ENCODE measurements around the gene CAMK2D.

CAMK2D gene

GRCh38 chr4:113682730-113683537 is 78.6 kb downstream of the CAMK2D start:
- no peak for DNase-seq (ENCODE audit: low spot score)

DNA sequence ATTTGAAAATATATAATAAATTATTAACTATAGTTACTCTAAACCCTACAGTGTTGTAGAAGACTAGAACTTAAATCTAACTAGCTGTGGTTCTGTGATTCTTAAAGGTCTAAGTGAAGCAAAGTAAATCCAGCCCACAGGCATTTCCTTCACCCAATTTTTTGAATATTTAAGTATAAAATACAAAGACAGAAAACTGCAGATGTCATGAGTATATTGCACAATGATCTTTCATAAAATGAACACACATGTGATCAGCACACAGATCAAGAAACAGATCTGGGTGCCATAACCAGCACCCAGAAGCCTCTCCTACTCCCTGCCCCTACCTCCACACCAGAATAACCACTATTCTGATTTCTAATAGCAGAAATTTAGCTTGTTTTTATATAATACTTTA is 82.9 kb downstream of the CAMK2D start:
- no peak for DNase-seq (ENCODE audit: low spot score)

DNA sequence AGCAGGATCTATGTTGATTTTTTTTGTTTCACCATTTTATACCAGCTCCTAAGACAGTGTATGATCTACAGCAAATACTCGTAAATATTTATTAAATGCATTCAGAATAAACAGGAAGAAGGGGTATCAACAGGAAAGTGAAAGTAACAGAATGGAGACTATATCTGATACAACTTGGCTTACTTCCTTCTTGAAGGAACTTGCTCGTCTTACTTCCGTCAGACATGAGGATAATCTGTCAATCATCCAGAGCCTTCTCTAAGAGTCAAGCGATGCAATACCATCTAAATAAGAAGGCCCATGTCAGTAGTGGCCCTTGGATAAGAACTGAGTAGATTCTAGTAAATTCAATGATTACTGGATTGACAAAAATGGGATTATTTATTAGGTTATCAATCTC is 84.2 kb downstream of the CAMK2D start:
- no peak for DNase-seq (ENCODE audit: low spot score)

GRCh38 chr4:113675731-113676697 is 85.5 kb downstream of the CAMK2D start:
- no peak for DNase-seq (ENCODE audit: low spot score)

DNA sequence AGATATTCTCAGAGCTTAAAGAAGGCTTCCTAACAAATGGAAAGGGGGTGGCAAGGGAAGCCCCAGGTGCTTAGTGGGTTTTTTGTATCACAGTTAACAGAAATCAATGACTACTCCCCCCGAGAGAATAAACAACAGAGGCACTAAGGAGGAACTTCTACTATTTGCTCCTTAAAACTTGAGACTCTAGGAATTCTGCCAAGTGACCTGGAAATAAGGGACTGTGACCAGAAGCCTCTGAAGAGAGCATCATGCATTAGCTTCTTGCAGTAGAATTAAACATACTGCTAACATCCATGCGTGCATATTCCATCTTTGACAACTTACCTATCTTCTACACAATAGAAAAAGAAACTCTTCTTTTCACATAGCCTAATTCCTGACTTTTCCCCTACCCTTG is 86.8 kb downstream of the CAMK2D start:
- DNase-seq (ENCODE audit: low spot score): no peak

GRCh38 chr4:113674251-113674650 is 87.3 kb downstream of the CAMK2D start:
- no peak for DNase-seq (ENCODE audit: low spot score)

DNA sequence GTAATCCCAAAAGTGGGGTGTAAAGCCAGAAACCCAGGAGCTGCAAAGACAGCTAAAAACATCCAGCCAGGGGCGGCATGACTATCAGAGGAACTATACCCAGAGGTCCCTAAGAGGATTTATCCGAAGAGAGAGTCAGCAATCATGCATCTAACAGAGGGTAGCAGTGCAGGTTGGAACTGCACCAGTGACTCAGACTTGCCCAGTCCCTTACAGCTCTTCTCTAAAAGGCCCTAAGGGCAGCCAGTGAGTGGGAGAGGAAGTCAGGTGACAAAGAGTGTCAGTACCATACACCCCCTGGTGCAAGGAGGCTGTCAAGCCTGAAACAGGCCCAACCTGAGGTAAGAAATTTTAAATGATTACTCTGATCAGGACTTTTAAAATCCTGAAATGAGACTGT is 88.1 kb downstream of the CAMK2D start:
- DNase-seq (ENCODE audit: low spot score): peak; percentile 3

DNA sequence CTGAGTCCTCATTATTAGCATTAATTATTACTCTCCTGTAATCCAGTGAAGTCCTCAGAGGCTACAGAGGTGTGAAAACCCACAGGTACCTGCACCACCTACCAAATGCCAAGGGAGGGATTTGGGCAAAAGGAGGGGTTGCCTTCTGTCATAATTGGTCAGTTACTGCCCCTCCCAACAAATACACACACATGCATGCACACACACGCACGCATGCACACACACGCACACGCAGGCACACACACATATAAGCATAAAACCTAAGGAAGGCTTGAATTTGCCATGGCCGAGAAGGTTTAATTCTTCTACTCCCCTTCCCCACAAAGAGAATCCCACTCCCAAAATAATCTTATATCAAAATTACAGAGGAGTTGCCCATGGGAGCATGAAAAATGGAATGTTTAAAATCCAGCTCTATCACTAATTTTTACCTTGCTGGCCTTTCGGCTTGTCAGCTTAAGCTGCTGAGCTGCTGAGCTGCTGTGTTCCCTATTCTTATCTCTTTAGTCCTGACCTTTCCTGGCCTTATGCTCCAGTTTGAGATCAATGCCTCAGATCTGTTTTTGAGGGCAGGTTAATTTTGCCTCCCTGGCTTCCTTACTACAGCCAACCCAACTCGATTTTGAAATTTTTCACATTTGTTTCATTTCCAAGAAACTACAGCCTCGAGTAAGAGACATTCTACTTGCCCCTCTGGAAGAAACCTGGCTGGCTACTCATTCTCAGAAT is 95.0 kb downstream of the CAMK2D start:
- no peak for DNase-seq (ENCODE audit: low spot score)

DNA sequence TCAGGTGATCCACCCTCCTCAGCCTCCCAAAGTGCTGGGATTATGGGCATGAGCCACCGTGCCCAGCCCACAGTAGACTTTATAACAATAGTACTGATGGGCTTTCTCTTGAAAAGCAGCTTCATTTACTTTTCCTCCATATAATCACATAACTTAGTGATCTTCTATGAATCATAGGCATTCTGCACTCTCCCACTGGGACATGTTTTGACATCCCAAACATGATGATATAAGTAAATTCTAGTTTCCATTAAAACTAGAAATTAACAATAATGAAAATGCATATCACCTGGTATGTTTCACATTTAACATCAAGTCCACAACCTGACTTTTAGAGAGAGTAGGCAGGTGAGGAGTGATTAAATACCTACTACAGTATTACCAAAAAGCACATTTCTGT is 96.5 kb downstream of the CAMK2D start:
- no peak for DNase-seq (ENCODE audit: low spot score)

DNA sequence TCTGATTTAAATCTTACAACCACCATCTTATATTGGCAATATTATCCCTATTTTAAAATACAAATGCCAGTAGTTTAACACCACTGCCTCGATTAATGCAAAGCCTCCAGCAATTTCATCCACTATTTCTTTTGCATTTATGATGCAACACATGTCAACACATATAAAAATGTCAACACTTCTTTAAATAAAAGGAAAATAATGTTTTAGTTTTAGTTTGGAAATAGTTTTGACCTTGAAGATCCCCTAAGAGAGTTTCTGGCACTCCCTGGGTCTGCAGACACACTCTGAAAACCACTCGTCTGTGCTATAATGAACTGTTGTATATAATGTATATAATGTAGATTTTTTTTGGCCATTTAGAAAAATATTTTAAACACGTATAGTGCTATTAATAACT is 99.0 kb downstream of the CAMK2D start:
- DNase-seq (ENCODE audit: low spot score): no peak

DNA sequence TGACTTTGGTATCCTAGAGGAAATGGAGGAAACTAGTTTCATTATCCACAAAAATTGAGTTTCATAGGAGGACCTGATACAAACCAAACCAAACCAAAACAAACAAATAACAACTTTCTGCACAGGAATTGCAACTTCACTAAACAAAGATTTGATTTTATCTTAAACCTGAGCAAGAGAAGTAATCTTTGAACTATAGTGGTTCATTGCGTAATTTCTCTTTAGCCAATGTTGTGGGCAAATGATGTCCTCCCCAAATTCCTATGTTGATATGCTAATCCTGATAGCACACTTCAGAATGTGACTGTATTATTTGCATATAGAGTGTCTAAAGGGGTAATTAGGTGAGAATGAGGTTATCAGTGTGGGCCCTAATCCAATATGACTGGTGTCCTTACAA is 102.4 kb downstream of the CAMK2D start:
- DNase-seq (ENCODE audit: low spot score): no peak

DNA sequence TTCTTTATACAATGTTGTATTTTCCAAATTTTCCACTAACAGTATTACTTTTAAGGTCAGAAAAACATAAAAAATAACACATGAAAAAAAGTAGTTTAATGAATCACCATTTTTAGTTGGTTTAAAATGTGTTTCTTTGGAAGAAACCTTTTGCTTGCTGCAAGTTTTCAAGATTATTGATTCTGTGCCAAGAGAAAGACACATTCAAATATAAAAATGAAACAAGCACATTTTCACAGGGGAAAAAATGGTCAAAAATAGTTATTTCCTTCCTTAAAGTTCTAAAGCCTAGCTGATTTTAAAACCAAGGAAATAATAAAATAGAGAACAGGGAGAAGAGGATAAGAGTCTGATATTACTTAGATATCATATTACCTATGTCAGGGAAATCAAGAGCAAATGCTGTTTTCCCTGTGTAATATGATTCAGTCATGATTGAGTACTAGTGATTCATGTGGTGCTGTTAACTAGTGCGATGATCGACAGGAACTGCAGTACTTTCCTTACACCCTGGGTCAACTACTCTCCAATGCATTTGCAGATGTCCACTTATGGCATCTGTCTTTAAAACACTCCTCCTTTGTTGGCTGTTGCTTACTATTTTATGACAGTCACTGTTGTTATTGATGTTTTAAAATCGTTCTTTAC is 103.8 kb downstream of the CAMK2D start:
- no peak for DNase-seq (ENCODE audit: low spot score)

- DNase-seq (ENCODE audit: low spot score): no peak
Observed at GRCh38 chr4:113653871-113654270, 107.7 kb downstream of the CAMK2D start.

- no peak for DNase-seq (ENCODE audit: low spot score)
Observed at GRCh38 chr4:113646442-113646822, 115.1 kb downstream of the CAMK2D start.

GRCh38 chr4:113645771-113646441 is 115.6 kb downstream of the CAMK2D start:
- peak; percentile 16 for DNase-seq (ENCODE audit: low spot score)

DNA sequence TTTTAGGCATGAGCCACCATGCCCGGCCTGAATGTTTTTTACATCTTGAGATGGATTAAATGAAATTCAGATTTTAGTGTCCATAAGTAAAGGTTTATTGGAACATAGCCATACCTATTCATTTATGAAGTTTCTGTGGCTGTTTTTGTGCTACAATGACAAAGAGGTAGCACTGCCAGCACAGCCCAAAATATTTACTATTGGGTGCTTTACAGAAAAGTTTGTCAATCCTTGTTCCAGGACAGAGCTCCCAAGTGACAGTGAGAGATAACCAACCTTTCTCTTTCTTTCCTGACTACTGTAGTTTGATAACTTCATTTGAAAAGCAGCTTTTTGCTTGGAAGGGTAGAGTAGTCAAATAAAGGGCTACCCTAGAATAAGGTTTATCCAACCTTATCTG is 116.2 kb downstream of the CAMK2D start:
- DNase-seq (ENCODE audit: low spot score): no peak

DNA sequence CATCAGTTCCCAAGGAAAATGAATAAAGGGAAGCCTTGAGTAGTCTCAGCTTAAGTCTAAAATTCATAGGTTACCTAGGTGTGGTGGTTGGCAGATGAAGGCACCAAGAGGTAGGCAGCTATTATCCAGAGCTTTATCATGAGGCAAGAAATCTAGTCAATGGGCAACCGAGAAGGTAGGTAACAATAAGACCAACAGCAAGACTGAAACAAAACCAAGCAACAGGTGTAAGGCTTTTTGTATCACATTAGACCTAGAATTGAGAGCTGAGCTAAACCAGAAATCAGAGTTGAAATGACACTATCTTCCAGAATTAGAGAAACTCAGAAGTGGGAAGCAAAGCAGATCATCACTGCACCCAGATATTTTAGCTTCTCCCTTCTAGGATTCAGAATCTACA is 117.1 kb downstream of the CAMK2D start:
- DNase-seq (ENCODE audit: low spot score): no peak

- no peak for DNase-seq (ENCODE audit: low spot score)
Observed at GRCh38 chr4:113643505-113643904, 118.0 kb downstream of the CAMK2D start.

DNA sequence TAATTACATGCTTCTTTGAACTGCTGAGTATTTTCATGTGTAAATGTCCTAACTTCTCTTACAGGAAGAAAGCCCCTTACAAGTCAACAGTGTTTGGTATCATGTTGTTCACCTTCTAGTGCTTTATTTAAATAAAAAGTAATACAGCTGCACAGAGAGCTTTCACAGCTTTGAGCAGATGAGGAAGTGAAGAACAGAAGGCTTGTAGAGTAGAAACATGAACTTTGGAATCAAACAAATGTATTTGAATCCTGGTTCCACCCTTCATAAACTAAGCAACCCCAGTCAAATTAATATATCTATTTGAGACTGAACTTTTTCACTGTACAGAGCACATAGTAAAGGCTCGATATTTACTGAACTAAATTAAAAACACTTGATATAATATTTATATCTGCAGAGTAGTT is 120.5 kb downstream of the CAMK2D start:
- no peak for DNase-seq (ENCODE audit: low spot score)

DNA sequence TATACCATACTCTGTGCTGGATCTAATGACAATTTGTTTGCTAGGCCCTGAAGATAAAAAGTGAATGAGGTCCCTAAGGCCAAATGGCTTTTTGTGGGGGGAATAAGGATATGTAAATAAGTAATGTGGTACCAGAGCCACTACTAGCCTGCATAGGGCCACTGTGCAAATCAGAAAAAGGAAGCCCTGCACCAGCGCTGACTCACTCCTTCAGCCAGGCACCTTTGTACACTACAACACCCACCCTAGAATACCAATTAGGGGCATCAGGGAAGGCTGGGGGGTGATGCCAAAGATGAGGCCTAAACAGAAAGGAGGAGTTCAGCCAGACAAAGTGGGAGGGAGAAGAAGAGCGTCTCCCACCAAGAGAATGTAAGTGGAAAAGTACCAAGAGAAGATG is 122.2 kb downstream of the CAMK2D start:
- DNase-seq (ENCODE audit: low spot score): no peak

- no peak for DNase-seq (ENCODE audit: low spot score)
Observed at GRCh38 chr4:113638562-113638832, 123.0 kb downstream of the CAMK2D start.
